ENCODE results near the gene EPHA8. TPM values are rescaled to one million over a fixed set of nuclear protein-coding genes. Genes with fewer than 3 reads are reported as not detected.

The EPHA8 gene
- total RNA-seq, 1 experiment from 2014 or later: not detected

- no peak for DNase-seq (ENCODE audit: low spot score)
These were observed 26.8 kb upstream of the EPHA8 start for GRCh38 chr1:22536506-22536905.

GRCh38 chr1:22537441-22538139, 25.7 kb upstream of the EPHA8 start:
- DNase-seq (ENCODE audit: low spot score): no peak

DNA sequence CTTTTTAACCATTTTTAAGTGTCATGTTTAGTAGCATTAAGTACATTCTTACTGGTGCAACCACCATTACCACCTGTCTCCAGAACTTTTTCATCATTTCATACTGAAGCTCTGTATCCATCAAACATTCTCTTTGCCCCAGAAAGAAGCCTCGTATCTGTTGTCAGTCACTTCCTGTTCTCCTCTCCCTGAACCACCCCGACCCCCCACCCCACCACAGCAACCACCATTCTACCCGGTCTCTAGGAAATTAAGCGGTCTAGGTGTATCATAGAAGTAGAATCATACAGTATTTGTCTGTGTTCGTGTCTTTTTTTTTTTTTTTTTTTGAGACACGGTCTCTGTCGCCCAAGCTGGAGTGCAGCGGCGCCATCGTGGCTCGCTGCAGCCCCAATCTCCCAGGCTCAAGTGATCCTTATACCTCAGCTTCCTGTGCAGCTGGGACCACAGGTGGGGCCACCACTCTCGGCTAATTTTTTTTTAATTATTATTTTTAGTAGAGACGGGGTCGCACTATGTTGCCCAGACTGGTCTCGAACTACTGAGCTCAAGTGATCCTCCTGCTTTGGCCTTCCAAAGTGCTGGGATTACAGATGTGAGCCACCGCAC, 23.7 kb upstream of the EPHA8 start:
- DNase-seq (ENCODE audit: low spot score): no peak

GRCh38 chr1:22540337-22540736, 23.0 kb upstream of the EPHA8 start:
- peak; percentile 4 for DNase-seq (ENCODE audit: low spot score)

GRCh38 chr1:22542886-22543285, 20.4 kb upstream of the EPHA8 start:
- DNase-seq (ENCODE audit: low spot score): no peak

- DNase-seq (ENCODE audit: low spot score): no peak
These were observed 19.6 kb upstream of the EPHA8 start for GRCh38 chr1:22543679-22544078.

DNA sequence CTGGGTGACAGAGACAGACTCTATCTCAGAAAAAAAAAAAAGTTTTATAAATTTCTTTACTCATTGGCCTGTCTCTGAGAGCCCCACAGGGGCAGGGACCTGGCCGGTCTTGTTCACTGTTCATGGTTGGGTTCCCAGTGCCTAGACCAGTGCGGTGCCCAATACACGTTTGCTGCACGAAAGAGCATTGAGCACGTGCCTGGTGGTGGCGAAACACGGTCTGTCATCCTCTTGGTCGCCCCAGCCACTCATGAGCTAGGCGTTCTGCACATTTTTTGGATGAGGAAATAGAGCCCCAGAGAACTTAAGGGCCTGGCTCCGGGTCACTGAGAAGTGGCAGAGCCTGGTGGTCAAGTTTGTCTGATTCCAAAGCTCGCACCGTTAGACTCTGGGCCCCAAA, 18.7 kb upstream of the EPHA8 start:
- DNase-seq (ENCODE audit: low spot score): no peak

DNA sequence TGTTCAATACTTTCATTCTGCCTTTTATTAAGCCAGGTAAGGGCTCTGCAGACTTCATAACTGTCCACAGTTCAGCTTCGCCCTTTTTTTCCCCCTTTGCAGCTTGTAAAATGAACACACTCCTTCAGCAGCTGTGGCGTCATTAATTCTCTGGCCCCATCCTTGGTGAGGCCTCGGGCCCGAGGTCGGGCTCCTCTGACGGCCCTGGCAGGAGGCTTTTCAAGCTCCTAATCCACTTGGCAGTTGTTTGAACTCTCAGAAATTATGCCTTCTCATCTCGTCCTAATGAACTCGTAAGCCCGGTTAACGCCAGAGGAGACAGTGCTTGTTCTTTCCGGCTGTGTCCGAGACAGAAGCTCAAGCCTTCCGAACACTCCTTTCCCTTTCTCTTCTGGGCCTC, 18.1 kb upstream of the EPHA8 start:
- no peak for DNase-seq (ENCODE audit: low spot score)

DNA sequence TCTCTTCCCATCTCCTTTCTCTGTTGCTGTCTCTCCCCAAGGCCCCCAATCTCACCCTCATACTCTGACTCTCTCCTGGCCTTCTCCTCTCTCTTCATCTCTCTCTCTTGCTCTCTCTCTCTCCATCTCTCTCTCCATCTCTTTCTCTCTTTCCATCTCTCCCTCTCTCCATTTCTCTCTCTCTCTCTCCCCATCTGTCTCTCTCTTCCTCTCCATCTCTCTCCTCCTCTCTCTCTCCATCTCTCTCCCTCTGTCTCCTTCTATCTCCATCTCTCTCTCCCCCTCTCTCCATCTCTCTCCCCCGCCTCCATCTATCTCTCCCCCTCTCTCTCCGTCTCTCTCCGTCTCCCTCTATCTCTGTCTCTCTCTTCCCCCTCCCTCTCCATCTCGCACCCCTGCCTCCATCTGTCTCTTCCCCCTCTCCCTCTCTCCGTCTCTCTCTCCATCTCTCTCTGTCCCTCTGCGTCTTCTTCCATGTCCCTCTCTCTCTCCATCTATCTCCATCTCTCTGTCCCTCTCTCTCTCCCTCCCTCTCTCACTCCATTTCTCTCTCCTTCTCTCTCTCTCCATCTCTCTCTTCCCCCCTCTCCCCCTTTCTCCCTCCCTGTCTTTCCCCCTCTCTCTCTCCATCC, 16.0 kb upstream of the EPHA8 start:
- no peak for DNase-seq (ENCODE audit: low spot score)

DNA sequence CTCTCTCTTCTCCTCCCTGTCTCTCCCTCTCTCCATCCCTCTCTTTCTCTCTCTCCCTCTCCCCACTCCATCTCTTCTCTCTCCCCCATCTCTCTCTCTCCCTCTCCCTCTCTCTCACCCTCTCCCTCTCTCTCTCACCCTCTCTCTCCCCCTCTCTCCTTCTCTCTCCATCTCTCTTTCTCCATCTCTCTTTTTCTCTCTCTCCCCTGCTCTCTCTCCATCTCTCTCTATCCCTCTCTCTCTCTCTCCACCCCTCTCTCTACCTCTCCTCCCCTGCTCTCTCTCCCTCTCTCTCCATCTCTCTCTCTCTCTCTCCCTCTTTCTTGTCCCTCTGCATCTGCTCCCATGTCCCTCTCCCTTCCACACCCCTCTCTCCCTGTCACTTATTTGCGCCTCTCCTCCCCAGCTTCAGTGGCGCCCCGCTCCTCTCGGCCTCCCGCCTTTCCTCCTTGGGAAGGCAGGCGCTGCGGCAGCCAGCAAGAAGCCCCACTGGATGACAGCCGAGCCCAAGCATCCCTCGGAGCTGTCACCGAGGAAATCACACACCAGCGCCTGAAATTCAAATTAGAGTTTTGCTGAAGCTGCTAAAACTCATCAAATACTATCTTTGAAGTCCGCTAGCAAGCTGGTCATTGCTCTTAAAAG, 15.3 kb upstream of the EPHA8 start:
- DNase-seq (ENCODE audit: low spot score): no peak

DNA sequence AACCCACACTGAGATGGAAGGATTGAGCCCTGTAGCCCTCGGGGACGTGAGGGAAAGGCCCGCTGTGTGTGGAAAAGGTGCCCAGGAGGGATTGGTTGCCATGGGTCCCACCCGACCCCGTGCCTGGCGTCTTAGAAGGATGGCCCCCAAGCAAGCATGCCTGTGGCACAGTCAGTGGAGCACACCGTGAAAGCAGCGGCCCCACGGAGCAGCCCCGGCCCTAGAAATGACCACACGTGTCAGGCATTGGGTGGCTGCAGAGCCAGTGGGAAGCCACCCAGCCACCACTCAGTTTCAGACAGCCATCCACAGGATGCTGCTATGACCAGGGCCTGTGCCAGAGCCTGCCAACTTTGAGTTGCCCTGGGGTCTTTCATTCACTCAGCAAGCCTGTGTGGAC, 13.3 kb upstream of the EPHA8 start:
- no peak for DNase-seq (ENCODE audit: low spot score)

GRCh38 chr1:22551591-22551990, 11.7 kb upstream of the EPHA8 start:
- DNase-seq (ENCODE audit: low spot score): no peak

DNA sequence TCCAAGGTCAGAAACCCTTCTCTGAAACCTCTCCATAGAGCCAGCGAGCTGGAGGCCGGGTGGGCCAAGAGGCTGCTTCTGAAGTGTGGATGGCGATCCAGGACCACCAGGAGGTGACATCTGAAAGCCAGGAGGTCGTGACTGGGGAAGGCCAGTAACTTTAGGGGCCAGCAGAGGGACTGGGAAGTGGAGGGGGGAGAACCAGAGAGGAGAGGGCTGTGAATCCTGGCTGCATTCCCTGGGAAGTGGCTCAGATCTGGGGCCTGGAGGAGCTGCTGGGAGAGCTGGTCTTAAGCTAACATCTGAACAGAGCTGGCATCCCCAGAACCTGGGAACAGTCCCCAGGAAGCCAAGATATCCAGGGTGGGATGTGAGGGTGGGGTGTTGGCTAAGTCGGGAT, 11.3 kb upstream of the EPHA8 start:
- no peak for DNase-seq (ENCODE audit: low spot score)

GRCh38 chr1:22553104-22553880, 10.0 kb upstream of the EPHA8 start:
- DNase-seq (ENCODE audit: low spot score): no peak

GRCh38 chr1:22553991-22554522, 9.2 kb upstream of the EPHA8 start:
- no peak for DNase-seq (ENCODE audit: low spot score)

- no peak for DNase-seq (ENCODE audit: low spot score)
These were observed 8.0 kb upstream of the EPHA8 start for GRCh38 chr1:22555371-22555656.

- DNase-seq (ENCODE audit: low spot score): no peak
These were observed 6.7 kb upstream of the EPHA8 start for GRCh38 chr1:22556391-22557104.

GRCh38 chr1:22557341-22557950, 5.8 kb upstream of the EPHA8 start:
- no peak for DNase-seq (ENCODE audit: low spot score)

DNA sequence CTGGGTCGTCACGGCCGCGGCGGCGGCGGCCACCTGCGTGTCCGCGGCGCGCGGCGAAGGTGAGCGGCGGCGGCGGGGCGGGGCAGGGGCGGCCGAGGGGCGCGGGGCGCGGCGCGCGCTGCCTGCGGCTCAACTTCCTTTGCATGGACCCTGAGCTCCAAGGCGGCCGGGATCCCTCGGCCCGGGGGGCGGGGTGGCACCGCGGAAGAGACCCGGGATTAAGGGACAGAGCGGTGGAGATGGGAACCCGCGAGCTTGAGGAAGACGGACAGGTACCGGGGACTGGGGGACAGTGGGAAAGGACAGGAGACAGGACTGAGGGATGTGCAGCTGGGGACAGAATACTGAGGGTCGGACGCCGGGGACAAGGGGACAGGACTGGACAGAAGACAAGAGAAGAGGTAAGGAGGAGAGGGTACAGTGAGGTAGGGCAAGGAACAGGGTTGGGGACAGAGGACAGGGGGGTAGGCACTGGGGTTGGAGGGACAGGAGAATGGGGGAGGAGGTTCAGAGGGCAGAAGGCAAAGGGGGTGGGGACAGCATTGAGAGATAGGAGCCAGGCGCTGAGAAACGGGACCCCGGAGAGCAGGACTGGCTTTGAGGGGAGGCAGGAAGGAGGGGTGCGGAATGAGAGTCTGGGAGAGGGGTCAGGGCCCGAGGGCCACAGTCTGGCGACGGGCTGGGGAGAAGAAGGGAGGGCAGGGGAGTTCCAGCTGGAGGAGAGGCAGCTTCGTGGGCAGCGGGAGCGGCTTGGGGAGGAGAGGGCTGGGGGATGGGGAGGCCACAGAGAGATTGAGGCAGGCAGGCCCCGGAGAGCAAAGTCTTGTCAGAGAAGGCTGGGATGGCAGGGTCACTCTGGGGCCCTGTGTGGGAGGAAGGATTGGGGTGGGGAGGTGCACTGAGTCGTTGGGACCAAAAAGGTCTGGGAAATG, 648 bp downstream of the EPHA8 start:
- DNase-seq (ENCODE audit: low spot score): no peak

GRCh38 chr1:22566161-22566560, 2.9 kb downstream of the EPHA8 start:
- no peak for DNase-seq (ENCODE audit: low spot score)
